HFFc6 (cell line): ENCODE data around the gene PNLIPRP1. TPM values are rescaled to one million over a fixed set of nuclear protein-coding genes. Genes with fewer than 3 reads are reported as not detected.

Source experiments
- DNase-seq: peaks from one replicate; pipeline ENCODE4 v3.0.0-alpha.2; 2018
- H3K27ac Mint-ChIP-seq: 2 replicates; pipeline ENCODE4 v1.8.0; 2020; ENCODE audit warnings: mild to moderate bottlenecking, mixed read lengths
- H3K27me3 Mint-ChIP-seq: 2 replicates; pipeline ENCODE4 v1.8.0; 2021; ENCODE audit warnings: mild to moderate bottlenecking, moderate library complexity, mixed read lengths; ENCODE audit not compliant: insufficient read depth
- H3K36me3 Mint-ChIP-seq: 2 replicates; pipeline ENCODE4 v1.8.0; 2021; ENCODE audit warnings: low read depth, mixed read lengths
- H3K4me1 Mint-ChIP-seq: 2 replicates; pipeline ENCODE4 v1.8.0; 2020; ENCODE audit warnings: low read depth, mixed read lengths
- H3K4me3 Mint-ChIP-seq: 2 replicates; pipeline ENCODE4 v1.8.0; 2020; ENCODE audit warnings: mild to moderate bottlenecking, moderate library complexity, mixed read lengths
- H3K9me3 Mint-ChIP-seq: 2 replicates; pipeline ENCODE4 v1.8.0; 2020; ENCODE audit warnings: mild to moderate bottlenecking, mixed read lengths
- CTCF ChIP-seq: fragments of 200-600 bp; sonication (generic); IDR thresholded peaks from 2 replicates; pipeline ENCODE4 v1.5.0; 2021; ENCODE audit warnings: antibody characterized with exemption, mild to moderate bottlenecking
- total RNA-seq, 6 experiments: library from RNA; stranded (reverse); fragmentation: NEBNext Ultra II Directional; extraction: Animal tissue kit (Norgen Biotek cat#: 25700); gene quantifications; 2 replicates in 1 of 6; 3 replicates in 5 of 6; pipeline ENCODE4 v1.2.3, GENCODE V29; 2021

Gene PNLIPRP1
- total RNA-seq, 6 experiments from 2014 or later, result not detected

GRCh38 chr10:116656044-116656443, 65.3 kb downstream of the PNLIPRP1 start:
- Mint-ChIP-seq H3K27me3 (peaks cover 17% of the 10 kb centered on the region), H3K4me1 (peaks cover 8% of the 10 kb centered on the region), H3K4me3 (no peak overlapping the region), H3K36me3 (no peaks in the 10 kb centered on the region), H3K9me3 (no peaks in the 10 kb centered on the region), H3K27ac (no peak overlapping the region)
- no peak for DNase-seq
- TF ChIP-seq CTCF, result no peak

- Mint-ChIP-seq H3K4me1 (peaks cover 8% of the 10 kb centered on the region), H3K36me3 (no peaks in the 10 kb centered on the region), H3K9me3 (no peaks in the 10 kb centered on the region), H3K4me3 (no peak overlapping the region), H3K27me3 (peaks cover 15% of the 10 kb centered on the region), H3K27ac (no peak overlapping the region)
- DNase-seq, result peak; percentile 39
- no peak for TF ChIP-seq CTCF
Observed at GRCh38 chr10:116657863-116658551, 67.2 kb downstream of the PNLIPRP1 start.

Other genes with a start within 250 kb of the PNLIPRP1 start
- gene PNLIPRP3, start 163.1 kb upstream of the PNLIPRP1 start, total RNA-seq, result not detected
- not detected for gene PNLIP, start 45.0 kb upstream of the PNLIPRP1 start, total RNA-seq
- not detected for gene PNLIPRP2, start 30.0 kb downstream of the PNLIPRP1 start, total RNA-seq
- gene HSPA12A, start 151.6 kb downstream of the PNLIPRP1 start, total RNA-seq, result 10 to 100 TPM; 16.6 to 19.4 (median 17.7) TPM